ENCODE data around the gene PDZD7.

The PDZD7 gene

GRCh38 chr10:100986952-100987684 lies 43.8 kb downstream of the PDZD7 start, which contains the start of the genes MRPL43 and TWNK:
Gene MRPL43 (minus strand): TSS chr10:100987497. CDS start chr10:100987443, 54 bp downstream.
Gene TWNK (plus strand): TSS chr10:100987543. CDS start chr10:100988211, 668 bp downstream.
- H3K27ac ChIP-seq (ENCODE audit: low read depth, low read length), result peak within 1 kb of the TSS; percentile 79

GRCh38 chr10:100986623-100986951 lies 44.3 kb downstream of the PDZD7 start:
- H3K27me3 ChIP-seq (ENCODE audit: control insufficient read depth, insufficient read depth, low read length), result no peaks in the 10 kb centered on the region
- H3K9ac ChIP-seq (ENCODE audit: low read length), result peak overlapping the region; percentile 49
- H3K36me3 ChIP-seq (ENCODE audit: control insufficient read depth, insufficient read depth, low read length), result peaks cover 16% of the 10 kb centered on the region
- peaks cover 14% of the 10 kb centered on the region for H3K4me1 ChIP-seq (ENCODE audit: control insufficient read depth, insufficient read depth, low read length)
- peak overlapping the region; percentile 79 for H3K27ac ChIP-seq (ENCODE audit: low read depth, low read length)
- H3K4me3 ChIP-seq (ENCODE audit: low read length), result peak overlapping the region; percentile 95

More at GRCh38 chr10:100986952-100987684, 43.8 kb downstream of the PDZD7 start, which contains the start of the genes MRPL43 and TWNK:
- Histone ChIP-seq H3K36me3 (ENCODE audit: control insufficient read depth, insufficient read depth, low read length) (peaks cover 16% of the 10 kb centered on the region), H3K9ac (ENCODE audit: low read length) (peak within 1 kb of the TSS; percentile 49), H3K4me3 (ENCODE audit: low read length) (peak within 1 kb of the TSS; percentile 95), H3K27me3 (ENCODE audit: control insufficient read depth, insufficient read depth, low read length) (no peaks in the 10 kb centered on the region), H3K4me1 (ENCODE audit: control insufficient read depth, insufficient read depth, low read length) (peaks cover 14% of the 10 kb centered on the region)

GRCh38 chr10:100985336-100985735 lies 45.6 kb downstream of the PDZD7 start:
- H3K27ac ChIP-seq (ENCODE audit: low read depth, low read length), result no peak overlapping the region
- no peak overlapping the region for H3K4me3 ChIP-seq (ENCODE audit: low read length)
- peaks cover 13% of the 10 kb centered on the region for H3K36me3 ChIP-seq (ENCODE audit: control insufficient read depth, insufficient read depth, low read length)
- H3K27me3 ChIP-seq (ENCODE audit: control insufficient read depth, insufficient read depth, low read length), result no peaks in the 10 kb centered on the region
- no peak overlapping the region for H3K9ac ChIP-seq (ENCODE audit: low read length)
- peaks cover 14% of the 10 kb centered on the region for H3K4me1 ChIP-seq (ENCODE audit: control insufficient read depth, insufficient read depth, low read length)

GRCh38 chr10:100984672-100985177 lies 46.2 kb downstream of the PDZD7 start:
- Histone ChIP-seq H3K4me1 (ENCODE audit: control insufficient read depth, insufficient read depth, low read length) (peaks cover 14% of the 10 kb centered on the region), H3K27me3 (ENCODE audit: control insufficient read depth, insufficient read depth, low read length) (no peaks in the 10 kb centered on the region), H3K36me3 (ENCODE audit: control insufficient read depth, insufficient read depth, low read length) (peaks cover 19% of the 10 kb centered on the region), H3K9ac (ENCODE audit: low read length) (no peak overlapping the region), H3K4me3 (ENCODE audit: low read length) (no peak overlapping the region), H3K27ac (ENCODE audit: low read depth, low read length) (no peak overlapping the region)

GRCh38 chr10:100983868-100984671 lies 46.9 kb downstream of the PDZD7 start:
- H3K4me1 ChIP-seq (ENCODE audit: control insufficient read depth, insufficient read depth, low read length), result peaks cover 14% of the 10 kb centered on the region
- peaks cover 23% of the 10 kb centered on the region for H3K36me3 ChIP-seq (ENCODE audit: control insufficient read depth, insufficient read depth, low read length)
- no peak overlapping the region for H3K27ac ChIP-seq (ENCODE audit: low read depth, low read length)
- no peaks in the 10 kb centered on the region for H3K27me3 ChIP-seq (ENCODE audit: control insufficient read depth, insufficient read depth, low read length)
- no peak overlapping the region for H3K4me3 ChIP-seq (ENCODE audit: low read length)
- no peak overlapping the region for H3K9ac ChIP-seq (ENCODE audit: low read length)

GRCh38 chr10:100982916-100983830 lies 47.8 kb downstream of the PDZD7 start:
- Histone ChIP-seq H3K27ac (ENCODE audit: low read depth, low read length) (no peak overlapping the region), H3K4me1 (ENCODE audit: control insufficient read depth, insufficient read depth, low read length) (peaks cover 14% of the 10 kb centered on the region), H3K27me3 (ENCODE audit: control insufficient read depth, insufficient read depth, low read length) (no peaks in the 10 kb centered on the region), H3K4me3 (ENCODE audit: low read length) (no peak overlapping the region), H3K9ac (ENCODE audit: low read length) (no peak overlapping the region), H3K36me3 (ENCODE audit: control insufficient read depth, insufficient read depth, low read length) (peaks cover 25% of the 10 kb centered on the region)

- no peak overlapping the region for H3K27ac ChIP-seq (ENCODE audit: low read depth, low read length)
- H3K36me3 ChIP-seq (ENCODE audit: control insufficient read depth, insufficient read depth, low read length), result peaks cover 30% of the 10 kb centered on the region
- no peak overlapping the region for H3K9ac ChIP-seq (ENCODE audit: low read length)
- H3K4me3 ChIP-seq (ENCODE audit: low read length), result no peak overlapping the region
- peaks cover under 1% of the 10 kb centered on the region for H3K4me1 ChIP-seq (ENCODE audit: control insufficient read depth, insufficient read depth, low read length)
- H3K27me3 ChIP-seq (ENCODE audit: control insufficient read depth, insufficient read depth, low read length), result no peaks in the 10 kb centered on the region
Measured at GRCh38 chr10:100981178-100981772, 49.7 kb downstream of the PDZD7 start.

- Histone ChIP-seq H3K4me1 (ENCODE audit: control insufficient read depth, insufficient read depth, low read length) (no peaks in the 10 kb centered on the region), H3K27me3 (ENCODE audit: control insufficient read depth, insufficient read depth, low read length) (no peaks in the 10 kb centered on the region), H3K27ac (ENCODE audit: low read depth, low read length) (no peak overlapping the region), H3K4me3 (ENCODE audit: low read length) (no peak overlapping the region), H3K36me3 (ENCODE audit: control insufficient read depth, insufficient read depth, low read length) (peaks cover 30% of the 10 kb centered on the region), H3K9ac (ENCODE audit: low read length) (no peak overlapping the region)
Measured at GRCh38 chr10:100980711-100981110, 50.2 kb downstream of the PDZD7 start.

- H3K36me3 ChIP-seq (ENCODE audit: control insufficient read depth, insufficient read depth, low read length), result peaks cover 30% of the 10 kb centered on the region
- no peak overlapping the region for H3K4me3 ChIP-seq (ENCODE audit: low read length)
- no peaks in the 10 kb centered on the region for H3K27me3 ChIP-seq (ENCODE audit: control insufficient read depth, insufficient read depth, low read length)
- H3K9ac ChIP-seq (ENCODE audit: low read length), result no peak overlapping the region
- H3K4me1 ChIP-seq (ENCODE audit: control insufficient read depth, insufficient read depth, low read length), result no peaks in the 10 kb centered on the region
- no peak overlapping the region for H3K27ac ChIP-seq (ENCODE audit: low read depth, low read length)
Measured at GRCh38 chr10:100980311-100980710, 50.6 kb downstream of the PDZD7 start.

GRCh38 chr10:100979791-100980272 lies 51.1 kb downstream of the PDZD7 start:
- Histone ChIP-seq H3K4me1 (ENCODE audit: control insufficient read depth, insufficient read depth, low read length) (no peaks in the 10 kb centered on the region), H3K27me3 (ENCODE audit: control insufficient read depth, insufficient read depth, low read length) (no peaks in the 10 kb centered on the region), H3K4me3 (ENCODE audit: low read length) (no peak overlapping the region), H3K9ac (ENCODE audit: low read length) (no peak overlapping the region), H3K27ac (ENCODE audit: low read depth, low read length) (no peak overlapping the region), H3K36me3 (ENCODE audit: control insufficient read depth, insufficient read depth, low read length) (peaks cover 30% of the 10 kb centered on the region)

GRCh38 chr10:100978901-100979195 lies 52.1 kb downstream of the PDZD7 start:
- Histone ChIP-seq H3K9ac (ENCODE audit: low read length) (no peak overlapping the region), H3K27me3 (ENCODE audit: control insufficient read depth, insufficient read depth, low read length) (no peaks in the 10 kb centered on the region), H3K4me3 (ENCODE audit: low read length) (no peak overlapping the region), H3K36me3 (ENCODE audit: control insufficient read depth, insufficient read depth, low read length) (peaks cover 24% of the 10 kb centered on the region), H3K4me1 (ENCODE audit: control insufficient read depth, insufficient read depth, low read length) (no peaks in the 10 kb centered on the region), H3K27ac (ENCODE audit: low read depth, low read length) (no peak overlapping the region)

Data from rectal smooth muscle tissue (tissue), 1 donor.